GM12891 (cell line): Measurements from ENCODE around the gene FIBP.

Experiments used
- PAX5 ChIP-seq: IDR thresholded peaks from 2 replicates; pipeline ENCODE4 v1.6.1; 2011; ENCODE audit warnings: low read length, moderate library complexity, mild to moderate bottlenecking; ENCODE audit not compliant: insufficient read depth, severe bottlenecking
- POLR2A ChIP-seq: IDR thresholded peaks from 2 replicates; pipeline ENCODE4 v1.6.1; 2011; ENCODE audit warnings: low read depth, low read length, control low read depth
- POLR2AphosphoS5 ChIP-seq: IDR thresholded peaks from 2 replicates; pipeline ENCODE4 v1.6.1; 2011; ENCODE audit warnings: low read depth, low read length, control low read depth
- POU2F2 ChIP-seq: IDR thresholded peaks from 2 replicates; pipeline ENCODE4 v1.6.1; 2011; ENCODE audit warnings: low read depth, mild to moderate bottlenecking, control low read depth, low read length, moderate library complexity
- SPI1 ChIP-seq: IDR thresholded peaks from 2 replicates; pipeline ENCODE4 v1.6.1; 2011; ENCODE audit warnings: low read depth, low read length, control low read depth
- TAF1 ChIP-seq: IDR thresholded peaks from 2 replicates; pipeline ENCODE4 v1.6.1; 2011; ENCODE audit warnings: low read depth, low read length, control low read depth

- no peak for TF ChIP-seq POLR2A
- TF ChIP-seq POLR2AphosphoS5 = no peak; the same call in 1 of the 2 replicates
- no peak for TF ChIP-seq SPI1
- no peak for TF ChIP-seq TAF1
- no peak for TF ChIP-seq PAX5
- no peak for TF ChIP-seq POU2F2
These were observed 27.0 kb upstream of the FIBP start for GRCh38 chr11:65915101-65915820.
